ENCODE measurements around the gene PPP1R9A. TPM values are rescaled to one million over a fixed set of nuclear protein-coding genes. Genes with fewer than 3 reads are reported as not detected.

Gene PPP1R9A
- polyA plus RNA-seq, 1 donor from 2014 or later = 52.8 TPM

DNA sequence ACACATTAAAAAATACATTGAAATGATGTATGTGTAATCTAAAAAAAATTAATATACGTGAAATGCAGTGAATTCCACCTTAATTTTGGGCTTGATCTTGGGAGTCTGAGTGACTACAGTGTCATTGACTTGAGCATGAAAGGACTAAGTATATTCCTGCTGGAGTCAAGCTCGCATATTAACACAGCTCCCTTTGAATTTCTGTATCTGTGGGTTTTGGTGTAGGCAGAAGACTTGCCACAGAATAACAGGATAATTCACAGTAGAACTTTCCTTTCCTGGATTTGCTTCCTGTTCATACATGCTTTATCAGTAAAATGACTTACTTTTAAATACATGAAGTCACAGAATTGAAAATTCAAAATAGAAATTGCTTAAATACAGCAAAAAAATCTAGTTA, 55.3 kb downstream of the PPP1R9A start:
- Histone ChIP-seq H3K27ac (ENCODE audit: low read length) (no peak overlapping the region), H3K9ac (ENCODE audit: low read length) (no peak overlapping the region), H3K4me2 (ENCODE audit: low read length) (no peak overlapping the region), H3K36me3 (ENCODE audit: insufficient read depth, low read length) (no peaks in the 10 kb centered on the region), H3K9me3 (ENCODE audit: low read length) (no peaks in the 10 kb centered on the region), H3K27me3 (ENCODE audit: insufficient read depth, low read depth, low read length) (no peaks in the 10 kb centered on the region), H3K4me3 (ENCODE audit: low read length) (no peak overlapping the region), H3K9me2 (ENCODE audit: insufficient read depth, low read length) (no peaks in the 10 kb centered on the region), H3F3A (ENCODE audit: insufficient read depth, low read length, poor library complexity, severe bottlenecking) (no peaks in the 10 kb centered on the region), H3K79me2 (replicated peaks; ENCODE audit: insufficient read depth, low read length) (peaks cover 13% of the 10 kb centered on the region), H2AFZ (ENCODE audit: low read depth, low read length) (no peak overlapping the region), H4K20me1 (ENCODE audit: insufficient read depth) (no peaks in the 10 kb centered on the region)
- TF ChIP-seq CTCF (IDR thresholded peaks at IDR 0.05; ENCODE audit: poor library complexity, severe bottlenecking) = no peak
- no peak for TF ChIP-seq MXI1 (conservative IDR thresholded peaks at IDR 0.05; ENCODE audit: poor library complexity, severe bottlenecking)
- no peak for TF ChIP-seq SMC3 (conservative IDR thresholded peaks at IDR 0.05; ENCODE audit: poor library complexity)
- no peak for TF ChIP-seq EP300 (conservative IDR thresholded peaks at IDR 0.05; ENCODE audit: poor library complexity, severe bottlenecking)
- TF ChIP-seq POLR2AphosphoS5 (IDR thresholded peaks at IDR 0.05) = no peak
- no peak for TF ChIP-seq EZH2 (IDR thresholded peaks at IDR 0.05; ENCODE audit: borderline replicate concordance, insufficient read depth, low read length, poor library complexity, severe bottlenecking)
- no peak for TF ChIP-seq RAD21 (conservative IDR thresholded peaks at IDR 0.05)
- TF ChIP-seq REST (IDR thresholded peaks at IDR 0.05; ENCODE audit: borderline replicate concordance) = no peak
- no peak for TF ChIP-seq TAF1 (IDR thresholded peaks at IDR 0.05; ENCODE audit: low read depth)

DNA sequence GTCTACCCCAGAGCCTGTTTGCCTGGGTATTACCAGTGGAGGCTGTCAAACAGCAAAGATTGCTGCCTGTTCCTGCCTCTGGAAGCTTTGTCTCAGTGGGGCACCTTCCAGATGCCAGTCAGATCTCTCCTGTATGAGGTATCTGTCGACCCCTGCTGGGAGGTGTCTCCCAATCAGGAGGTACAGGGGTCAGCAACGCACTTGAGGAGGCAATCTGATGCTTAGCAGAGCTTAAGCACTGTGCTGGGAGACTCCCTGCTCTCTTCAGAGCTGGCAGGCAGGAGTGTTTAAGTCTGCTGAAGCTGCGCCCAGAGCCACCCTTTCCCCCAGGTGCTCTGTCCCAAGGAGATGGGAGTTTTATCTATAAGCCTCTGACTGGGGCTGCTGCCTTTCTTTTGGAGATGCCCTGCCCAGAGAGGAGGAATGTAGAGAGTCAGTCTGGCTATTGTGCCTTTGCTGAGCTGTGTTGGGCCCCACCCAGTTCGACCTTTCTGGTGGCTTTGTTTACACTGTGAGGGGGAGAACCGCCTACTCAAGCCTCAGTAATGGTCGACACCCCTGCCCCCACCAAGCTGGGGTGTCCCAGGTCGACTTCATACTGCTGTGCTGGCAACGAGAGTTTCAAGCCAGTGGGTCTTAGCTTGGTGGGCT, 62.2 kb downstream of the PPP1R9A start:
- no peak overlapping the region for H3K4me2 ChIP-seq (ENCODE audit: low read length)

More for the DNA sequence above, 62.2 kb downstream of the PPP1R9A start:
- H4K20me1 ChIP-seq (ENCODE audit: insufficient read depth) = no peaks in the 10 kb centered on the region
- no peaks in the 10 kb centered on the region for H3K9me2 ChIP-seq (ENCODE audit: insufficient read depth, low read length)
- H3K9ac ChIP-seq (ENCODE audit: low read length) = no peak overlapping the region
- no peaks in the 10 kb centered on the region for H3K79me2 ChIP-seq (replicated peaks; ENCODE audit: insufficient read depth, low read length)
- H3K36me3 ChIP-seq (ENCODE audit: insufficient read depth, low read length) = no peaks in the 10 kb centered on the region
- no peak overlapping the region for H3K27ac ChIP-seq (ENCODE audit: low read length)
- no peak overlapping the region for H2AFZ ChIP-seq (ENCODE audit: low read depth, low read length)
- no peaks in the 10 kb centered on the region for H3K9me3 ChIP-seq (ENCODE audit: low read length)
- TF ChIP-seq TAF1 (IDR thresholded peaks at IDR 0.05; ENCODE audit: low read depth) (no peak), CTCF (IDR thresholded peaks at IDR 0.05; ENCODE audit: poor library complexity, severe bottlenecking) (no peak), MXI1 (conservative IDR thresholded peaks at IDR 0.05; ENCODE audit: poor library complexity, severe bottlenecking) (no peak), POLR2AphosphoS5 (IDR thresholded peaks at IDR 0.05) (no peak), SMC3 (conservative IDR thresholded peaks at IDR 0.05; ENCODE audit: poor library complexity) (no peak), EZH2 (IDR thresholded peaks at IDR 0.05; ENCODE audit: borderline replicate concordance, insufficient read depth, low read length, poor library complexity, severe bottlenecking) (no peak), RAD21 (conservative IDR thresholded peaks at IDR 0.05) (no peak), REST (IDR thresholded peaks at IDR 0.05; ENCODE audit: borderline replicate concordance) (no peak), EP300 (conservative IDR thresholded peaks at IDR 0.05; ENCODE audit: poor library complexity, severe bottlenecking) (no peak)
- no peak overlapping the region for H3K4me3 ChIP-seq (ENCODE audit: low read length)
- no peaks in the 10 kb centered on the region for H3K27me3 ChIP-seq (ENCODE audit: insufficient read depth, low read depth, low read length)
- no peaks in the 10 kb centered on the region for H3F3A ChIP-seq (ENCODE audit: insufficient read depth, low read length, poor library complexity, severe bottlenecking)

All from neural cell (in vitro differentiated cells).